Pancreas (tissue), 10 donors: ENCODE results near the gene MARS1. TPM values are rescaled to one million over a fixed set of nuclear protein-coding genes. Genes with fewer than 3 reads are reported as not detected.

Experiments
- ATAC-seq, 4 donors: fragments of 200-7000 bp; cut with Tn5 transposase; one replicate each; pipeline versions ENCODE4 v1.8.0 to v1.9.1; 2020; ENCODE audit warnings: mild to moderate bottlenecking in 4 of 4, moderate library complexity in 4 of 4
- DNase-seq, 6 donors: peaks; one replicate each; pipeline ENCODE4 v3.0.0-alpha.2; 2020
- FAIRE-seq: peaks from 2 replicates; lab custom pipeline; 2012; peaks lifted over from hg19 to GRCh38; lab: Jason Lieb, UNC
- H3K27ac ChIP-seq, 4 donors: fragments of 200-600 bp; sonication (generic); 1 replicate in 3 of 4; 2 replicates in 1 of 4; pipeline versions ENCODE4 v1.5.0 to v1.8.0; 2020
- H3K27me3 ChIP-seq, 4 donors: fragments of 200-600 bp; one replicate each; pipeline ENCODE4 v1.8.0; 2021
- H3K36me3 ChIP-seq, 3 donors: fragments of 200-600 bp; sonication (generic) in 1 of 3; one replicate each; pipeline versions ENCODE4 v1.5.0 to v1.8.0; 2020 to 2021
- H3K4me1 ChIP-seq, 3 donors: fragments of 200-600 bp; one replicate each; pipeline ENCODE4 v1.8.0; 2021
- H3K4me3 ChIP-seq, 4 donors: fragments of 200-600 bp; sonication (generic) in 2 of 4; one replicate each; pipeline versions ENCODE4 v1.5.0 to v1.8.0; 2020 to 2021
- H3K9me3 ChIP-seq, 4 donors: fragments of 200-600 bp; one replicate each; pipeline ENCODE4 v1.8.0; 2021
- WGBS, 2 donors: extraction: QIAGEN DNeasy Blood & Tissue Kit; methylation state at CpG; one replicate each; pipeline ENCODE4 v1.1.7; 2013; 5-methylcytosine and 5-hydroxymethylcytosine counted together
- intact Hi-C, 3 donors: fragments of 100-400 bp; cut with DNase I; formaldehyde crosslinking; loops; one replicate each; pipeline versions ENCODE4 v1.11.1 to v1.14.2; 2022
- polyA plus RNA-seq, 2 donors: library from polyadenylated mRNA; stranded (reverse); fragments of 200-250 nt; gene quantifications; one replicate each; pipeline ENCODE4 v1.2.3, GENCODE V29; 2013
- total RNA-seq, 6 donors: library from RNA; stranded (reverse); fragmentation: NEBNext Ultra II Directional in 4 of 6; extraction: Animal tissue kit (Norgen Biotek cat#: 25700) in 4 of 6; gene quantifications; one replicate each; pipeline versions ENCODE4 v1.2.1 to v1.2.4, GENCODE V29; 2021 to 2023
- TF ChIP-seq, protein P1 (sequence below), 4 donors: fragments of 200-600 bp; sonication (generic) in 3 of 4; IDR thresholded peaks; one replicate each; pipeline versions ENCODE4 v1.5.0 to v1.8.0; 2021; ENCODE audit warnings: antibody characterized with exemption in 4 of 4
- donor health status: healthy with polysubstance abuse.
- donor health status: DM: no; HTN: no; CAD: no; lungs with moderate emphysema.
- donor health status: DM: no; HTN: no; CAD: no.
- donor health status: control.
- donor health status: control.
- donor health status: Bipolar disorder and iron deficiency.
- donor health status: DM: yes; HTN: yes; CAD: no.
- donor health status: DM: no; HTN: no; CAD: no.
- donor health status: DM: no; HTN: no; CAD: no.
- donor health status: DM: yes; HTN: yes; CAD: no.

Gene MARS1
- total and polyA plus RNA-seq, 8 donors, result 33.4 to 210 (median 88.8) TPM

DNA sequence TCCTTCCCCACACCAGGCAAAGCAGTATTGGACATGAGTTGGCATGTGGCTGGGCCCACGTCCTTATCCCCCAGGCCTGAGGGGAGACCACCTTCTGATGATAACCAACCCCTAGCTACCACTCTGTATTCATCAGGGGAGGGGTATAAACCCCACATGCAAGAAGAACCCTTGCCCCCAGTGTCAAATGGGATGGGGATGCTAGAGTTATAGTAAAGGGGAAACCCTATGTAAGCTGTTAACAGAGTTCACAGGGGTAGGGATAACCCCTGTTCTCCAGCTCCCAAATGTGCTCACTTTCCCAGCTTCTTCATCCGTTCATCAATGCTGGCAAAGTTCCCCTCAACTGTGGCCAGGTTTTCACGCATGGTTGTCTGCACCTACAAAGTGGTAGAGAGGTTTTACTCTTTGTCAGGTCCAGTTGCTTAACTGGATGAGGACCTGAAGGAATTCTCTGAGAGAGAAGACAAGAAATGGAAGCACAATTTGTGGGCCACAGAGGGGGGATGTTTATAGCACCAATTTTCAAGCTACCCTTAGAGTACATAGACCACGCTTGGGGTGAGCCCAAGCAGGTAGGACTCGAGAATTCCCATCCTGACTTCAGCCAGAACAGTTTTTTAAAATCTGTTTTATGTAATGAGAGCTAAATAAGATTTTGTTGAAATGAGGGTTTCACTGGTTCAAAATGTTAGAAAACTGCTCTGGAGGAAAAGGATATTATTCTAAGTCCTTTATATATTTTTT is 42.7 kb downstream of the MARS1 start:
- TF ChIP-seq, protein P1, sequence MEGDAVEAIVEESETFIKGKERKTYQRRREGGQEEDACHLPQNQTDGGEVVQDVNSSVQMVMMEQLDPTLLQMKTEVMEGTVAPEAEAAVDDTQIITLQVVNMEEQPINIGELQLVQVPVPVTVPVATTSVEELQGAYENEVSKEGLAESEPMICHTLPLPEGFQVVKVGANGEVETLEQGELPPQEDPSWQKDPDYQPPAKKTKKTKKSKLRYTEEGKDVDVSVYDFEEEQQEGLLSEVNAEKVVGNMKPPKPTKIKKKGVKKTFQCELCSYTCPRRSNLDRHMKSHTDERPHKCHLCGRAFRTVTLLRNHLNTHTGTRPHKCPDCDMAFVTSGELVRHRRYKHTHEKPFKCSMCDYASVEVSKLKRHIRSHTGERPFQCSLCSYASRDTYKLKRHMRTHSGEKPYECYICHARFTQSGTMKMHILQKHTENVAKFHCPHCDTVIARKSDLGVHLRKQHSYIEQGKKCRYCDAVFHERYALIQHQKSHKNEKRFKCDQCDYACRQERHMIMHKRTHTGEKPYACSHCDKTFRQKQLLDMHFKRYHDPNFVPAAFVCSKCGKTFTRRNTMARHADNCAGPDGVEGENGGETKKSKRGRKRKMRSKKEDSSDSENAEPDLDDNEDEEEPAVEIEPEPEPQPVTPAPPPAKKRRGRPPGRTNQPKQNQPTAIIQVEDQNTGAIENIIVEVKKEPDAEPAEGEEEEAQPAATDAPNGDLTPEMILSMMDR (IDR thresholded peaks at IDR 0.05), result no peak
- ATAC-seq (no peak), DNase-seq (no peak), FAIRE-seq (no peak)
- no peak overlapping the region for H3K27ac ChIP-seq
- H3K36me3 ChIP-seq, result peaks cover 6 to 79% (median 38%) of the 10 kb centered on the region in 3 donors
- no peaks in the 10 kb centered on the region for H3K27me3 ChIP-seq
- H3K4me1 ChIP-seq, result no peaks in the 10 kb centered on the region
- 77 to 80% methylated on average over 5 of the region's 5 CpGs for WGBS, 2 donors
- no peaks in the 10 kb centered on the region for H3K9me3 ChIP-seq
- no peak overlapping the region for H3K4me3 ChIP-seq
- intact Hi-C loops, result no loop called here

DNA sequence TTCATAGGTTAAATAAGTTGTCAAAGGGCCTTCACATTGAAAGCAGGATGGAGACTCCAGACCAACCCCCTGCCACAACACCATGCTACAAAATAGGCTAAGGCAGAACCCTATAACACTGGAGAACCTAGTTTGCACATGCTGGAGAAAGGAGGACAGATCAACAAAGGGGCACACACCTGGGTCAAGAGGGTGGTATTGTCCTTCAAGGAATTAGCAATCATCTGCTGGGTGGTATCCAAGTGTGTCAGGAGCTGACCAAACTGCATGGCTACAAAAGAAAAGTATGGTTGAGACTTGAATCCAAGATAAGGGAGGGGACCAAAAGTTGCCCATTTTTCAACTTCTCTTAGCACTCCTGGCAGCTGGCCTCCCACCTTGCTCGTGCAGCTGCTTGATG is 44.0 kb downstream of the MARS1 start:
- no peak for ATAC-seq
- Histone ChIP-seq H3K9me3 (no peaks in the 10 kb centered on the region), H3K36me3 (peaks cover 6 to 79% (median 38%) of the 10 kb centered on the region in 3 donors), H3K27ac (no peak overlapping the region), H3K27me3 (no peaks in the 10 kb centered on the region), H3K4me3 (no peak overlapping the region), H3K4me1 (no peaks in the 10 kb centered on the region)
- TF ChIP-seq, protein P1 (IDR thresholded peaks at IDR 0.05), result no peak
- DNase-seq, result no peak
- WGBS, 2 donors, result 89 to 95% methylated on average over 1 of the region's 1 CpG
- intact Hi-C loops, result no loop called here
- FAIRE-seq, result no peak

DNA sequence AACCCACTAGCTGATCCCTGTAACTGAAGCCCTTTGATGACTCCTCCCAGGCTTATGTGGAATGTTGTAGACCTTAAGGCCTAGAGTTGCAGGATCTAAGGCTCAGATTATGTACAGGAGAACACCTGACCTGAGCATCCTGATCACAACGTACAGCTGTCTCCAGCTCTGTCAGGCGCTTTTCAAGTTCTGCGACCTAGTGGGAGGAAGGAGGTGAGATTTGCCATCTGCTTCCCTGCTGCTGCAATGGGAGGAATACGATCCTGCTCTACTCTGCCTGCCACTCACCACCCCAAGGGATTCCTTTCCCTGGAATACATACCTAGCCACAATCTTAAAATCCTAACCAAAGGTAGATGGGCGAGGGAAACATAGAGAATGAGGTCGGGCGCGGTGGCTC is 45.2 kb downstream of the MARS1 start:
- DNase-seq, result no peak
- no peak overlapping the region for H3K27ac ChIP-seq
- ATAC-seq, result no peak
- no peak for FAIRE-seq
- intact Hi-C loops, result no loop called here
- TF ChIP-seq, protein P1 (IDR thresholded peaks at IDR 0.05), result no peak
- H3K4me1 ChIP-seq, result no peaks in the 10 kb centered on the region
- no peaks in the 10 kb centered on the region for H3K9me3 ChIP-seq
- 90 to 94% methylated on average over 8 of the region's 8 CpGs for WGBS, 2 donors
- peaks cover 6 to 74% (median 36%) of the 10 kb centered on the region in 3 donors for H3K36me3 ChIP-seq
- no peaks in the 10 kb centered on the region for H3K27me3 ChIP-seq
- no peak overlapping the region for H3K4me3 ChIP-seq

DNA sequence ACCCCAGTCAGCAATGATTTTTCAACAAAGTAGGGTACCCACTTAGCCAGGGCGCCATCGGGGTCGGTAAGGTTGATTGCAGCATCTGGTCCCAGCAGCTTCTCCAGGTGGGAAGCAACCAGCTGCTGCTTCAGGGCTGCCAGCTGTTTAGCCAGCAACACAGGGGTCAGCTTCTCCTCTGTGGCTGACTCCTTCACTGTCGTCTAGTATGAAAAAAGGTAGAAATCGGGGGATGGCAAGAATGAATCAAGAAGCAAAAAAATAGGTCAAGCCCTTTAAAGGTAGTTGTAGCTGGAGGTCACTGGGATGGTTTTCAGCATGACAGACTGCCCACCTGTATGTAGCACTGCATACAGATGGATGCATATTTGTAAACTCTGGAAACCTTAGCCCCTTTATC is 46.4 kb downstream of the MARS1 start:
- no peak overlapping the region for H3K4me3 ChIP-seq
- no peak for ATAC-seq
- peaks cover 6 to 68% (median 35%) of the 10 kb centered on the region in 3 donors for H3K36me3 ChIP-seq
- 59 to 68% methylated on average over 5 of the region's 5 CpGs for WGBS, 2 donors
- intact Hi-C loops, result no loop called here
- H3K27me3 ChIP-seq, result no peaks in the 10 kb centered on the region
- H3K27ac ChIP-seq, result no peak overlapping the region
- no peak for DNase-seq
- H3K9me3 ChIP-seq, result no peaks in the 10 kb centered on the region
- no peak for FAIRE-seq
- H3K4me1 ChIP-seq, result no peaks in the 10 kb centered on the region
- TF ChIP-seq, protein P1 (IDR thresholded peaks at IDR 0.05), result no peak

DNA sequence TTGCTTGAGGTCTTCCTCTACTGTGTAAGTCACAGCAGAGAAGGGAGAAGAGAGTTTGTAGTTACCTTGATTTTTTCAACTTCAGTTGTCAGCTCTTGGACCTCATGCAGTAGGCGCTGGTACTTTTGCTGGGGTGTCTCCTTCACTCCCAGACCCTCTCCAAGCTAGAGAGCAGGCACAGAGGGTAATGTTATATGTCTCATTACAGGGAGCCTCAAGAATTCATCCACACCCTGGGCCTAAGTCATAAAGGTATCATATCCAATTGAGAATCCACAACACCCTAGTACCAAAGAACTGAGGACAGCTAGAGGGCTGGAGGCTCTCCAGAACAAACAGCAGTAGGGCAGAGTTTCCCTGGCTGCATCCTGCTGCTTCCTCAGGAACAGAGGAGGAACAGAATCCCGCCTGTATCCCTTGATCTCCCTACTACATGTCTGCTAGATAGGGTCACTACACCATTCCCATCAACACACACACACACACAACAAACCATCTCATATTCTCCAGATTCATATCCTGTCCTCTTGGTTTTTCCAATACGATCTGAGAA is 47.2 kb downstream of the MARS1 start:
- ATAC-seq, result no peak
- intact Hi-C loops, result no loop called here

More for the DNA sequence above, 47.2 kb downstream of the MARS1 start:
- TF ChIP-seq, protein P1 (IDR thresholded peaks at IDR 0.05), result no peak
- 94 to 97% methylated on average over 3 of the region's 3 CpGs for WGBS, 2 donors
- FAIRE-seq (no peak), DNase-seq (no peak)
- H3K4me3 ChIP-seq, result no peak overlapping the region
- no peak overlapping the region for H3K27ac ChIP-seq
- no peaks in the 10 kb centered on the region for H3K27me3 ChIP-seq
- peaks cover 2 to 62% (median 29%) of the 10 kb centered on the region in 3 donors for H3K36me3 ChIP-seq
- no peaks in the 10 kb centered on the region for H3K9me3 ChIP-seq
- no peaks in the 10 kb centered on the region for H3K4me1 ChIP-seq
